Right lobe of liver (tissue), 6 donors: ENCODE measurements around the gene SNAPC5. TPM values are rescaled to one million over a fixed set of nuclear protein-coding genes. Genes with fewer than 3 reads are reported as not detected.

Experiments used
- ATAC-seq, 4 donors: fragments of 200-7000 bp; cut with Tn5 transposase; one replicate each; pipeline ENCODE4 v1.9.1; 2020; ENCODE audit warnings: mild to moderate bottlenecking in 4 of 4, moderate library complexity in 4 of 4
- DNase-seq, 3 donors: peaks; one replicate each; pipeline ENCODE4 v3.0.0-alpha.2; 2020
- H3K27ac ChIP-seq, 3 donors: fragments of 200-600 bp; one replicate each; pipeline ENCODE4 v1.8.0; 2022
- H3K27me3 ChIP-seq, 2 donors: fragments of 200-600 bp; one replicate each; pipeline ENCODE4 v1.8.0; 2022
- H3K36me3 ChIP-seq, 4 donors: fragments of 200-600 bp; sonication (generic) in 1 of 4; one replicate each; pipeline versions ENCODE4 v1.5.1 to v1.8.0; 2017 to 2022; ENCODE audit warnings: control low read depth in 1 of 4
- H3K4me1 ChIP-seq, 4 donors: fragments of 200-600 bp; sonication (generic) in 1 of 4; one replicate each; pipeline versions ENCODE4 v1.5.1 to v1.8.0; 2017 to 2022; ENCODE audit warnings: control low read depth in 1 of 4
- H3K4me3 ChIP-seq, 3 donors: fragments of 200-600 bp; one replicate each; pipeline ENCODE4 v1.8.0; 2022
- H3K9me3 ChIP-seq, 4 donors: fragments of 200-600 bp; sonication (generic) in 1 of 4; one replicate each; pipeline versions ENCODE4 v1.5.1 to v1.8.0; 2017 to 2022; ENCODE audit warnings: control low read depth in 1 of 4
- CTCF ChIP-seq, 4 donors: fragments of 200-600 bp in 3 of 4; fragments of 450-650 bp in 1 of 4; IDR thresholded peaks; one replicate each; pipeline versions ENCODE4 v1.5.1 to v1.8.0; 2016 to 2022; ENCODE audit warnings: antibody characterized with exemption in 4 of 4, mild to moderate bottlenecking in 2 of 4
- POLR2A ChIP-seq: fragments of 450-650 bp; IDR thresholded peaks from one replicate; pipeline ENCODE4 v1.6.1; 2017; ENCODE audit warnings: antibody characterized with exemption, mild to moderate bottlenecking
- WGBS: methylation state at CpG from one replicate; pipeline ENCODE4 v1.1.6; 2018; ENCODE audit warnings: low coverage, low lambda C conversion rate; ENCODE audit not compliant: insufficient coverage; ENCODE audit errors: missing lambda C conversion rate; 5-methylcytosine and 5-hydroxymethylcytosine counted together
- intact Hi-C, 2 donors: fragments of 100-400 bp; cut with DNase I; formaldehyde crosslinking; loops; one replicate each; pipeline versions ENCODE4 v1.11.2 to v1.14.1; 2022
- total RNA-seq, 6 experiments: library from RNA; depleted of rRNA in 2 of 6; stranded (reverse); fragments of >200 nt in 2 of 6; fragmentation: NEBNext Ultra II Directional in 3 of 6; extraction: Animal tissue kit (Norgen Biotek cat#: 25700) in 3 of 6; gene quantifications; one replicate each; pipeline versions ENCODE4 v1.1.0 to v1.2.4, GENCODE V29; 2016 to 2023
- donor health status: DM: no; HTN: yes; CAD: no.
- donor health status: DM: no; HTN: no; CAD: no.
- donor health status: DM: no; HTN: no; CAD: no.
- donor health status: DM: no; HTN: yes; CAD: no.
- donor health status: DM: no; HTN: yes; CAD: no.

SNAPC5 gene
- total RNA-seq, 6 experiments from 2014 or later, result 11.8 to 23.1 (median 16.2) TPM

GRCh38 chr15:66496951-66497501, 536 bp downstream of the SNAPC5 start:
- Histone ChIP-seq H3K36me3 (peaks cover 2 to 65% (median 32%) of the 10 kb centered on the region in 4 donors), H3K4me1 (peaks cover 0 to 34% (median 10%) of the 10 kb centered on the region in 4 donors), H3K9me3 (no peaks in the 10 kb centered on the region), H3K27me3 (no peaks in the 10 kb centered on the region), H3K4me3 (peak overlapping the region; percentile 83 to 93 (median 90)), H3K27ac (peak overlapping the region; percentile 65 to 85 (median 75))
- DNase-seq (no peak), ATAC-seq (peak; percentile 32 to 43 (median 34))
- no peak for TF ChIP-seq CTCF (IDR thresholded peaks at IDR 0.05)
- TF ChIP-seq POLR2A, result no peak
- 0% methylated on average over 11 of the region's 17 CpGs for WGBS
- intact Hi-C loops, result loop anchor here (10.0 kb wide), 2 partner anchors 112 to 202 kb away; partner anchors contain the start of genes MAP2K1 (in 2 of the 2) and DIS3L (in 1 of the 2)

- H3K4me1 ChIP-seq, result peaks cover 0 to 53% (median 12%) of the 10 kb centered on the region in 4 donors
- TF ChIP-seq CTCF (IDR thresholded peaks at IDR 0.05) (no peak), POLR2A (no peak)
- no peak overlapping the region for H3K27ac ChIP-seq
- intact Hi-C loops, result loop anchor here (10.0 kb wide), 2 partner anchors 109 to 199 kb away; partner anchors contain the start of genes MAP2K1 (in 2 of the 2) and DIS3L (in 1 of the 2)
- no peak overlapping the region for H3K4me3 ChIP-seq
- H3K36me3 ChIP-seq, result peaks cover 0 to 62% (median 20%) of the 10 kb centered on the region in 4 donors
- ATAC-seq (no peak), DNase-seq (no peak)
- H3K9me3 ChIP-seq, result no peaks in the 10 kb centered on the region
- WGBS, result 49% methylated on average over 2 of the region's 2 CpGs
- H3K27me3 ChIP-seq, result no peaks in the 10 kb centered on the region
These were observed 3.3 kb downstream of the SNAPC5 start for GRCh38 chr15:66494262-66494661.

GRCh38 chr15:66491846-66492245, 5.7 kb downstream of the SNAPC5 start:
- Histone ChIP-seq H3K36me3 (peaks cover 0 to 49% (median 11%) of the 10 kb centered on the region in 4 donors), H3K4me3 (no peak overlapping the region), H3K9me3 (no peaks in the 10 kb centered on the region), H3K27ac (no peak overlapping the region), H3K4me1 (peaks cover 0 to 73% (median 21%) of the 10 kb centered on the region in 4 donors), H3K27me3 (no peaks in the 10 kb centered on the region)
- no peak for TF ChIP-seq CTCF (IDR thresholded peaks at IDR 0.05)
- TF ChIP-seq POLR2A, result no peak
- 87% methylated on average over 3 of the region's 3 CpGs for WGBS
- intact Hi-C loops, result loop anchor here (10.0 kb wide), 2 partner anchors 107 to 197 kb away; partner anchors contain the start of genes MAP2K1 (in 2 of the 2) and DIS3L (in 1 of the 2)
- DNase-seq (no peak), ATAC-seq (no peak)

- Histone ChIP-seq H3K36me3 (peaks cover 0 to 47% (median 11%) of the 10 kb centered on the region in 4 donors), H3K4me1 (peaks cover 0 to 72% (median 26%) of the 10 kb centered on the region in 4 donors), H3K27ac (peak overlapping the region in 1 of 3 donors; percentile 89), H3K4me3 (no peak overlapping the region), H3K27me3 (no peaks in the 10 kb centered on the region), H3K9me3 (no peaks in the 10 kb centered on the region)
- ATAC-seq, result peak in 2 of 4 donors; percentile 20 to 26
- intact Hi-C loops, result no loop called here
- TF ChIP-seq CTCF (IDR thresholded peaks at IDR 0.05) (no peak), POLR2A (no peak)
- 20% methylated on average over 3 of the region's 6 CpGs for WGBS
- peak in 1 of 3 donors; percentile 58 for DNase-seq
These were observed 8.3 kb downstream of the SNAPC5 start for GRCh38 chr15:66489179-66489791.
